NCI-H1105 treated with DMSO at 0.1 percent for 48 hours (cell line): ENCODE measurements around the gene FBXW11.

Source experiments
- DNase-seq: peaks from one replicate; lab custom pipeline; 2025; lab: John Stamatoyannopoulos, UW

FBXW11 gene

GRCh38 chr5:172006321-172007174 is at the start of gene FBXW11:
FBXW11 (minus strand) TSS chr5:172006638; CDS start chr5:172006502, 136 bp downstream.
- DNase-seq = peak; percentile 88

- DNase-seq = no peak
These were observed 49.6 kb upstream of the FBXW11 start for GRCh38 chr5:172055996-172056395.

- no peak for DNase-seq
These were observed 49.0 kb upstream of the FBXW11 start for GRCh38 chr5:172055421-172055820.

- no peak for DNase-seq
These were observed 48.2 kb upstream of the FBXW11 start for GRCh38 chr5:172054611-172055153.

- no peak for DNase-seq
These were observed 46.2 kb upstream of the FBXW11 start for GRCh38 chr5:172052450-172053236.

GRCh38 chr5:172051643-172052339 is 45.4 kb upstream of the FBXW11 start:
- no peak for DNase-seq

- DNase-seq = no peak
These were observed 43.6 kb upstream of the FBXW11 start for GRCh38 chr5:172050080-172050479.

GRCh38 chr5:172049226-172049796 is 42.9 kb upstream of the FBXW11 start:
- no peak for DNase-seq

GRCh38 chr5:172048539-172049101 is 42.2 kb upstream of the FBXW11 start:
- DNase-seq = no peak

- no peak for DNase-seq
These were observed 41.7 kb upstream of the FBXW11 start for GRCh38 chr5:172048170-172048422.

- no peak for DNase-seq
These were observed 40.2 kb upstream of the FBXW11 start for GRCh38 chr5:172046593-172046992.

GRCh38 chr5:172045315-172045632 is 38.8 kb upstream of the FBXW11 start:
- no peak for DNase-seq

GRCh38 chr5:172044631-172045314 is 38.3 kb upstream of the FBXW11 start:
- no peak for DNase-seq

- DNase-seq = no peak
These were observed 37.4 kb upstream of the FBXW11 start for GRCh38 chr5:172043865-172044264.

- no peak for DNase-seq
These were observed 35.7 kb upstream of the FBXW11 start for GRCh38 chr5:172042183-172042582.

- DNase-seq = no peak
These were observed 31.7 kb upstream of the FBXW11 start for GRCh38 chr5:172038167-172038566.

GRCh38 chr5:172035049-172035448 is 28.6 kb upstream of the FBXW11 start:
- no peak for DNase-seq

GRCh38 chr5:172031894-172032461 is 25.5 kb upstream of the FBXW11 start:
- DNase-seq = no peak

- no peak for DNase-seq
These were observed 23.4 kb upstream of the FBXW11 start for GRCh38 chr5:172029876-172030275.

GRCh38 chr5:172028167-172028566 is 21.7 kb upstream of the FBXW11 start:
- no peak for DNase-seq
